D721Med (cell line): ENCODE measurements around the gene ERFL.

Source experiments
- DNase-seq: peaks from one replicate; pipeline ENCODE4 v3.0.0; 2011; ENCODE audit warnings: low spot score; ENCODE audit not compliant: insufficient read length
- FAIRE-seq: peaks from 2 replicates; lab custom pipeline; 2011; peaks lifted over from hg19 to GRCh38; lab: Jason Lieb, UNC
- TF ChIP-seq, protein P1 (sequence below): IDR thresholded peaks from 2 replicates; pipeline ENCODE4 v1.5.1; 2012; ENCODE audit warnings: mild to moderate bottlenecking, control low read depth; ENCODE audit not compliant: insufficient read depth; ENCODE audit errors: missing control alignments

ERFL gene

DNA sequence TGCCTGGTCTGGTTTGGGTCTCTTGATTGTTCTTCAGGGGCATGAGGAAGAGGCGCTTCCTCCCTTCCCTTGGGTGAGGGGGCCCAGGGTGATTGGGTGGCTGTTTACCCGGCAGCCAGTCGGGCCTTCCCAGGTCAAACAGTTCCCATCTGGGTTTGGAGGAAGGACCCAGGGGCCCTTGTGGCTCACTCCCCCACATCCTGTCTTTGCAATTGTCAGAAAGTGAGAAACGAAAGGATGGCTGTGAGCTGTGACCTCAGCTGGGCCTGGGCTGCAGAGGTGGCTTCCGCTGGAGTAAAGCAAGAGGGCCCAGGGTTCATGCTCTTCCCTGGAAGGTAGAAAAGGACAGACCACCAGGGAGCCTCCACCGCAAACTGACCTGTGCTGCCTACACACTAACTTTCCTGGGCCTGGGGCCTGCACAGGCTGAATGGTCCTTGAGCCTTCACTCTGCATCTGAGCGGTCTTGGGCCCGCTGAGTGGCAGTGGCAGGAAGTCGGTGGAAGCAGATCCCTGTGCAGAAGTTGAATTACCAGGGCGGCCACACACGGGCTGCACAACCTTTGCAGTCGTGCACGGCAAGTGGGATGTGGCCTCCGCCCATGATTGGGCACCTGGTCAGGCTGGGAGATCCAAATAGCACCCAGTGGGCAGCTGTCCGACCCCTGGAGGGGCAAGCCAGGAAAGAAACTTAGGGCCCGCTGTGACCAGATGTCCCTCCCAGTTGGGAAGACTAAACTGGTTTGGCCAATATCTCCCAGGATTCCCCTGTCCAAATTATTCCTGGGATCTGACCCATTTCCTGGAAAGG, 56.5 kb downstream of the ERFL start:
- TF ChIP-seq, protein P1, sequence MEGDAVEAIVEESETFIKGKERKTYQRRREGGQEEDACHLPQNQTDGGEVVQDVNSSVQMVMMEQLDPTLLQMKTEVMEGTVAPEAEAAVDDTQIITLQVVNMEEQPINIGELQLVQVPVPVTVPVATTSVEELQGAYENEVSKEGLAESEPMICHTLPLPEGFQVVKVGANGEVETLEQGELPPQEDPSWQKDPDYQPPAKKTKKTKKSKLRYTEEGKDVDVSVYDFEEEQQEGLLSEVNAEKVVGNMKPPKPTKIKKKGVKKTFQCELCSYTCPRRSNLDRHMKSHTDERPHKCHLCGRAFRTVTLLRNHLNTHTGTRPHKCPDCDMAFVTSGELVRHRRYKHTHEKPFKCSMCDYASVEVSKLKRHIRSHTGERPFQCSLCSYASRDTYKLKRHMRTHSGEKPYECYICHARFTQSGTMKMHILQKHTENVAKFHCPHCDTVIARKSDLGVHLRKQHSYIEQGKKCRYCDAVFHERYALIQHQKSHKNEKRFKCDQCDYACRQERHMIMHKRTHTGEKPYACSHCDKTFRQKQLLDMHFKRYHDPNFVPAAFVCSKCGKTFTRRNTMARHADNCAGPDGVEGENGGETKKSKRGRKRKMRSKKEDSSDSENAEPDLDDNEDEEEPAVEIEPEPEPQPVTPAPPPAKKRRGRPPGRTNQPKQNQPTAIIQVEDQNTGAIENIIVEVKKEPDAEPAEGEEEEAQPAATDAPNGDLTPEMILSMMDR: no peak
- FAIRE-seq (no peak), DNase-seq (no peak)

DNA sequence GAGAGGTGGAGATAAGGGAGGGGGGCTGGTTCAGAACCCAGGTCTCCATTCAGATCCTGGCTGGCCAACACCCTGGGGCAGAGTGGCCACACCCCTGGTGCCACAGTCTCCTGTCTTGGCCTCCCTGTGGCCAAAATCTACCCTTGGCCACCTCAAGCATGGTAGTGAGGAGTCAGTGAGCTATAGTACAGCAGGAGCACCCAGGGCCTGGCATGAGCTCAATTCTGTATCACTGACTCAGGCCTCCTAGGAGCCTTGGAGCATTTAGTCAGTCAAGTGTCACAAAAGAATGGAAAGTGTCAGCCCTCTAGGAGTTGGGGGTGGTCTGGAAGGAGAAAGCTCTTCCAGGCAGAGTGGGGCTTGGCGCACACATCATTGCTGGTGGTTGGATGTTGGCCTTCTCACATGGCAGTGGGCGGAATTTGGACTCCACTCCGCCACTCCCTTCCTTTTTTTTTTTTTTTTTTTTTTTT, 57.8 kb downstream of the ERFL start:
- TF ChIP-seq, protein P1: no peak
- FAIRE-seq (no peak), DNase-seq (no peak)

DNA sequence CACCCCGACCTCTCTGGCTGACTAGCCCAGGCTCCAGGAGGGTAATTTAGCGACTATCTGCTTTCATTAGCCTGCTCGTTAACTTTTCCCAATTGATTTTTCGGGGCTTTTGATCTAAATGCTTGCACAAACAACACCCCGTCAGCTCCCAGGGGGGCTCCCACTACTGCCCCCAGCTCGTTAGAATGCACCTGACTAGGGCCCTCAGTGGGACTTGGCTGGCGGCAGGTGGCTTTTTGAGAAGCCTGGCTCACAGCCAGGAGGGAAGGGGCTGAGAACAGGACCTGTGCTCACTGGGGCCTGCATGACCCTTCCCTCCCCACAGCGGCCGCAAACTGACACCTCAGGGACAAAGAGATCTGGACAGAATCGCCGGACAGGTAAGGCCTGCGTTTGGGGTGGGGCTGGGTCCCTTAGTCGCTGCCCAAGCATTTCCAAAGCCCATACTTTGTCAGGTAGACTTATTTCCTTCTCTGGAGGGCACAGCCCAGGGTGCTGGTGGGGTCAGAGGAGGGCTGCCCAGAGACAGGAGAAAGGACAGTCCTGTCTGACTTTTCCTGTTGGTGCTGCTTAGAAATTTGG, 58.8 kb downstream of the ERFL start:
- FAIRE-seq: no peak
- TF ChIP-seq, protein P1: no peak
- DNase-seq: no peak

DNA sequence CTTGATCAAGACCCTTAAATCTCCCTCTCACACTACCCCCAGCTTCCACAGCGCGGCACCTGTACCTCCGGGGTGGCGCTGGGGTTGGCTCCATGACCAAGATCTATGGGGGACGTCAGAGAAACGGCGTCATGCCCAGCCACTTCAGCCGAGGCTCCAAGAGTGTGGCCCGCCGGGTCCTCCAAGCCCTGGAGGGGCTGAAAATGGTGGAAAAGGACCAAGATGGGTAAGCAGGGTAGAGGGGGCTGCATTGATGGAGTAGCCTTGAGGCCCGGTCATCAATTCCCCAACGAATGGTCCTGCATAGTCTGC, 59.3 kb downstream of the ERFL start:
- TF ChIP-seq, protein P1: no peak
- no peak for DNase-seq
- no peak for FAIRE-seq

DNA sequence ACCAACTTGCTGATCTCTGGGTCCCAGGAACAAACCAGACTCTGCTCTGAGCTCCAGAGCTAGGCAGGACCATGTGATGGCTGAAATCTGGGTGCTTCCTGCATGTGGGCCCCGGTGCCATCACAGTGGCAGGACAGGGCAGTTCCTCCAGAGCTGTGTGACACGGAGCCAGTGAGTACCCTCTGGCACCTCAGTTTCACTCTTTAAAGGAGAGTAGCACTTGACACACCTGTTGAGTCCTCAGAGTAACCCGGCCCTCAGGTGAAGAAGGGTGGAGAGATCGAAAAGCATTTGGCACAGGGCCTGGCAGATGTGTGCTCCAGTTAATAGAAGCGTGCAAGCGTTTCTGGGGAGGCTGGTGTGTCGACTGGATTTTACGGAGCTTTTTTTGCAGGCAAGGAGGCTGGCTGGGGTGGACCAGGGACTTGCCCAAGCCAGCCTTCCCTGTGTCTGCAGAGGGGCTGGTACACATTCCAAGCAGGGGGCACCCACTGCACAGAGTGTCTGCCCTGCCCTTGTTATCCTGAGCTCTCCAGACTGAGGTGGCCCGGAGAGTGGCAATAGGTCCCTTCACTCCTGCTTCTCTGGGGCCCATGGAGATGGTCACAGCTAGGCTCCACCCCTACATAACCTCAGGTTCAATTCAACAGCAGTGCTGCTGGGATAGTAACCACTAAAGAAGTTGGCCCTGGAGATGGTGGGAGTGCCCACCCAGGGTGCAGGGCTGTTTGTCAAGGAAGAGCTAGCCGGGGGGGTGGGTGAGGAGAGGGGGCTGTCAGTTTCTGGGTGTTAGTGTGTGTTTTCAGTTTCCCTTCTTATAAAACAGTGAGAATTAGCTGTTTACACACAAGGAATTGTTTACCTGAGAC, 59.9 kb downstream of the ERFL start:
- FAIRE-seq: no peak
- TF ChIP-seq, protein P1: no peak
- no peak for DNase-seq

DNA sequence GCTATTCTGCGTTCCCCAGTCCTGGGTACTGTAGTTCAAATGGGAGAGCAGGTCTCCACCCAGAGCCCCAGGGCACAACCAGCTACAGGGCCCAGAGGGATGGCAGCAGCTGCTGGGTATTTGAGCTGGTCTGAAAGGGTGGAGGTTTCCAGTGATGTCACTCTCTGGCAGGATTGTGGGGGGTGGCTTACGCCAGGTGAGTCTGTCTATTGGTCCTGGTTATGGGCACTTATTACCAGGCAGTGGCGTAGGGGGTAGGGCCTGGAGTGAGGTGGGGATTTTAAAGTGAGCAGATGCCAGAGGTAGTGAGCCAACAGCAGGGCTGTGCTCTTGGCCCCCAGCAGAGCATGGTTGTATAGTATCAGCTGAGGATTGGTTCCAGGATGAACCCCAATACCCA, 62.0 kb downstream of the ERFL start:
- no peak for FAIRE-seq
- TF ChIP-seq, protein P1: no peak
- DNase-seq: no peak
